Lower leg skin (tissue), 3 donors: Measurements from ENCODE around the gene WASF3.

ENCODE experiments used
- CTCF ChIP-seq, 3 donors: fragments of 450-650 bp; IDR thresholded peaks; one replicate each; pipeline ENCODE4 v1.5.1; 2016; ENCODE audit warnings: antibody characterized with exemption in 3 of 3, mild to moderate bottlenecking in 3 of 3, moderate library complexity in 2 of 3
- POLR2A ChIP-seq, 2 donors: fragments of 450-650 bp; IDR thresholded peaks; one replicate each; pipeline ENCODE4 v1.6.1; 2016 to 2017; ENCODE audit warnings: antibody characterized with exemption in 2 of 2, mild to moderate bottlenecking in 1 of 2, moderate library complexity in 1 of 2

- TF ChIP-seq POLR2A (IDR thresholded peaks at IDR 0.05): no peak
- no peak for TF ChIP-seq CTCF (IDR thresholded peaks at IDR 0.05)
Observed at GRCh38 chr13:26735677-26736076, 178.2 kb downstream of the WASF3 start.
